Muscle of back (tissue), 11 donors: ENCODE results near the gene VARS1. TPM values are rescaled to one million over a fixed set of nuclear protein-coding genes. Genes with fewer than 3 reads are reported as not detected.

Source experiments
- DNase-seq, 3 donors: peaks; one replicate each; pipeline versions ENCODE4 v3.0.0 to v3.0.0-alpha.2; 2013
- polyA plus RNA-seq, 10 donors: library from polyadenylated mRNA; unstranded; fragments of 120-200 nt; gene quantifications; one replicate each; pipeline ENCODE4 v1.2.1, GENCODE V29; 2013; ENCODE audit not compliant: insufficient read length in 10 of 10

The VARS1 gene
- polyA plus RNA-seq, 10 donors = 42.0 to 63.0 (median 46.2) TPM

DNA sequence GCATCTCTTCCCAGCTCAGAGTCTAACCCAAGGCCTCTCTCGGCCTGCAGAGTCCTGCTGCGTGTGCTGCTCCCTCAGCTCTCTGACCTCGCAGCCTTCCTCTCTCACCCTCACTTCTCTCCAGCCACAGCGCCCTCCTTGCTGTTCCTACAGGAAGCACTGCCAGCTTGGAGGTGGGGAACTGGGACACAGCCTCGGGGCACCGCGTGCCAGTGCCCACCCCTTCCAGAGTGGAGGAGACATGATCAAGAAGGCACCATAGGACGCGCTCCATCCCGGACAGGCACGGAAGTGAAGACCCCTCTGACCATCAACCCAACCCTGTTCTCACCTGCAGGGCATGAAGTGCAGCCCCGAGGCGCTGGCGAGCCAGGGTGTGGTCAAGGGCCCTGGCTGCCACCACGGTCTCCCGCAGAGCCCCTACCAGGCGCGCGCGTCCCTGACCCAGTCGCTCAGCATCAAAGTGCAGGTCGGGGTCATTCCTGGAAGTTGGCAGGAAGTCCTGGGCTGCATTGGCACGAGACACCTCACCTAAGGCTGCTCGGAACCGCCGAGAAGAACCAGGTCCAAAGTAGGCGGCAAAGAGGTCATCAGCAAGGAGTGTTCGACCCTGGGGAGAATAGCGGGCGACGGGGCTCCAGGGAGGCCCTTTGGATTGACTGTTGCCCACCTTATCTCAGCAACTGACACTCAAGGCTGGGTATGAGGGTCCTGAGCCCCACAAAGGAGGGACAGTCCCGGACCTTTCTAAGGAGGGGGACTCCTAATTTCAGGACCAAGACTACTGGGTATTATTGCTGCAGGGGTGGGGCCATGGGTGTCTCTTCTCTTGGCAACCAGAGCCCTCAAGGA is 19.7 kb downstream of the VARS1 start:
- DNase-seq = no peak

DNA sequence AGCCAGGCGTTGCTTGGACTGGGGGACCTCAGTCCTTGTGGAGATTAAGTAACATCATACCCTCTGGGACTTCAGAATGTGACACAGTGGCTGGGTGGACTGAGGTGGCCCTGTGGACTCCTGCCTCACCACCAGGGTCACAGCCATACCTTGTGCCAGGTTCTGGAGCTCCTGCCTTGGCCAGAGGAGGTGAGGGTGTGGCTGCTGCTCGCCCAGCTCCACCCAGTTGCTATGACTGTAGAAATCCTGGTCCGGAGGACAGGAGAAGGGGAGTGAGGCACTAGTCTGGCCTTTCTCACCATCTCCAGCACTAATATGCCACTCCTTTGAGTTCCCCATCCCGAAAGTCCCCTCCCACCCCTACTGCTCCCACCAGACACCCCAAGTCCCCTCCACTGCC is 20.4 kb downstream of the VARS1 start:
- no peak for DNase-seq

DNA sequence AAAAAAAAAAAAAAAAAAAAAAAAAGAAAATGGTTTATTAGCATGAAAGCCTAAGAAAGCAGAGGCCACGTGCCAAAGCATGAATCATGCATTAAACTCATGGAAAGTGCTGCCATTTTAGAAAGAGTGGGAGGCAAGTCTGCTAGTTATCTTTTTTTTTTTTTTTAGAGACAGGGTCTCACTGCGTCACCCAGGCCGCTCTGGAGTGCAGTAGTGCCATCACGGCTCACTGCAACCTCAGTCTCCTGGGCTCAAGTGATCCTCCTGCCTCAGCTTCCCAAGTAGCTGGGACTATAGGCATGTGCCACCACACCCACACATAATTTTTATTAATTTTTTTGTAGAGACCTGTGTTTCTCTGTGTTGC is 23.6 kb downstream of the VARS1 start:
- no peak for DNase-seq

DNA sequence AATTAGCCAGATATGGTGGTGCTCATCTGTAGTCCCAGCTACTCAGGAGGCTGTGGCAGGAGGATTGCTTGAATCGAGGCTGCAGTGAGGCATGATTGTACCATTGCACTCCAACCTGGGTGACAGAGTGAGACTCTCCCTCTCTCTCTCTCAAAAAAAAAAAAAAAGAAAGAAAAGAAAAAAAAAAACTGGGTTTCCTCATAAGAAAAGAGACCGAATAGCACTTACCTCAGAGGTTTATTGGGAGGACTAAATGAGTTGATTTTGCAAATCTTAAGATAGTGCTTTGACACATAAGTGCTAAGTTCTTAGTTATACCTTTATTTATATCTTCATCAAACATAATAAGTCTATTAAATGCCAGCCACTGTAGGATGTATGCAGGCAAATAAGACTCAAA is 24.7 kb downstream of the VARS1 start:
- no peak for DNase-seq

DNA sequence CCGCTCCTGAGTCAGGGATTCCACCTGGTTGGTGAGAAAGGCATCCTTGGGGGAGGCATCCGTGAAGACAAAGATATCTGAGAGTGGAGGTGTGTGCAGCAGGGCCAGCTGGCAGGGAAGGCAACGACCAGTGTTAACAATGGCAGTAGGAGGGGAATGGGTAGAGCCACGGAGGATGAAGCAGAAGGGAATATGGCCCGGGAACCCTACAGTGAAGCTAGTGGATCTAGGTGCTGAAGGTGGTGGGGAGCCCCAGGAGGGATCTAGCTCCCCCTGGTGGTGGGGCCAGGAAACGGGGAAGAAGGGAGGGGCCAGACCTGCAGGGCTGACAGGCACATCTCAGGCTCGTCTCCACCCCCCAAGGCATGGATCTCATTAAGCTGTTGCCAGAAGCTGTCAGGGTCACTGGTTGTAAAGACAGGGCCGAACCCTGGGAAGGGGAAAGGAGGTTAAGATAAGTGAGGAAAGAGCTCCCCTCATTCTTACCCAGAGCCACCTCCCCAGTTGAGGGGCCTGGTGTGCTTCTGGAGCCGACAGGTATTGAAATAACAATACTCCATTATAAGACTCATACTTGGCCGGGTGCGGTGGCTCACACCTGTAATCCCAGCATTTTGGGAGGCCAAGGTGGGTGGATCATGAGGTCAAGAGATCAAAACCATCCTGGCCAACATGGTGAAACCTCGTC is 25.7 kb downstream of the VARS1 start:
- peak in 2 of 3 donors; percentile 23 to 45 for DNase-seq

DNA sequence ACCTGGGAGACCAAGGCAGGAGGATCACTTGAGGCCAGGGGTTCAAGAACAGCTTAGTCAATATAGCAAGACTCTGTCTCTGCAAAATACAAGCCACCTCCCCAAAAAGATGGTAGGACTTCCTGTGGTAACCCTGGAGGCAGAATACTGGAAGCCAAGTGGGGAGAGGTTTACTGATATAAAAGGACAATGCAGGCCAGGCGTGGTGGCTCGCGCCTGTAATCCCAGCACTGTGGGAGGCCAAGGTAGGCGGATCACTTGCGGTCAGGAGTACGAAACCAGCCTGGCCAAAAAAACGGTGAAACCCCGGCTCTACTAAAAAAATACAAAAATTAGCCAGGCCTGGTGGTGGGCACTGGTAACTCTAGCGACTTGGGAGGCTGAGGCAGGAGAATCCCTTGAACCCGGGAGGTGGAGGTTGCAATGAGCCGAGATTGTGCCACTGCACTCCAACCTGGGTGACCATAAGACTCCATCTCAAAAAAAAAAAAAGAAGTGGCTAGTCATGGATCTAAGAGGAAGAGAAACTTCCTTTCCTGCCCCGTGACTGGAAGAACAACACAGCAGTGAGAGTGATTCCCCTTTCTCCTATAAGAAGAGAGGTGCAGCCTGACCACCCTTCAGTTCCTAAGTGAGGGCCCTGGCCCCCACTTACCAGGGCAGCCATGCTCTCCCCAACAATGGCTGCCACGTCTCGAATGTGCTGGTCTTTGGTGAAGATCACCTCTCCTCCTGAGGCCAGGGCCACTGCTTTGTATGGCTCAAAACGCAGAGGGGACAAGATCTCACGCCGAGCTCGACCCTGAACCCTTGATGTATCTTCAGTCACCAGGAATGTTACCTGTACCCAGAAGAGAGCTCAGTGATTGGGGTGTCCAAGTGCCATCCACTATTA is 26.9 kb downstream of the VARS1 start:
- no peak for DNase-seq

DNA sequence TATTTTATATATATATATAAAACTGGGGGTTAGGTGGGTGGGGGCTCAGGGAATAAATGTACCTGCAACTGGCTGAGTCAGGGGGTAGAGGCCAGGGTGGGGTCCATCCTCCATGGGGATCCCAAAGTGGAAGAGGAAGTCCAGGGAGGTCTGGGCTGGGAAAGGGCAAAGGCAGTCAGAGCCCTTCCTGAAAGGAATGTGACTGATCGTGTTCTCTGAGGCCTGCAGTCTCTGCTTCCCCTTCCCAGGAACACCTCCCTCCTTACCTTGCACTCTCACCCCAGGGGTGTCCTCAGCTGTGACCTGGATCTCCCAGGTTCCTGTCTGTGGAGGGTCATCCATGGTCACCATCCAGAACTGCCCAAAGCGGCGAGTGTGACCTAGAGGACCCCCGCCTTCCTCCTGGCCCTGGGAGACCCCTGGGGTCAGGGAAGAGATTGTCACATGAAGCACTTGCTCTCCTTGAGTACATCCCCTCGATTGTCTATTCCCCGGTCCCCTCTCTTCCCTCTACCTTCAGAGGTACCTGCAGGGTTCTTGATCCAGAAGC is 28.4 kb downstream of the VARS1 start:
- DNase-seq = no peak

DNA sequence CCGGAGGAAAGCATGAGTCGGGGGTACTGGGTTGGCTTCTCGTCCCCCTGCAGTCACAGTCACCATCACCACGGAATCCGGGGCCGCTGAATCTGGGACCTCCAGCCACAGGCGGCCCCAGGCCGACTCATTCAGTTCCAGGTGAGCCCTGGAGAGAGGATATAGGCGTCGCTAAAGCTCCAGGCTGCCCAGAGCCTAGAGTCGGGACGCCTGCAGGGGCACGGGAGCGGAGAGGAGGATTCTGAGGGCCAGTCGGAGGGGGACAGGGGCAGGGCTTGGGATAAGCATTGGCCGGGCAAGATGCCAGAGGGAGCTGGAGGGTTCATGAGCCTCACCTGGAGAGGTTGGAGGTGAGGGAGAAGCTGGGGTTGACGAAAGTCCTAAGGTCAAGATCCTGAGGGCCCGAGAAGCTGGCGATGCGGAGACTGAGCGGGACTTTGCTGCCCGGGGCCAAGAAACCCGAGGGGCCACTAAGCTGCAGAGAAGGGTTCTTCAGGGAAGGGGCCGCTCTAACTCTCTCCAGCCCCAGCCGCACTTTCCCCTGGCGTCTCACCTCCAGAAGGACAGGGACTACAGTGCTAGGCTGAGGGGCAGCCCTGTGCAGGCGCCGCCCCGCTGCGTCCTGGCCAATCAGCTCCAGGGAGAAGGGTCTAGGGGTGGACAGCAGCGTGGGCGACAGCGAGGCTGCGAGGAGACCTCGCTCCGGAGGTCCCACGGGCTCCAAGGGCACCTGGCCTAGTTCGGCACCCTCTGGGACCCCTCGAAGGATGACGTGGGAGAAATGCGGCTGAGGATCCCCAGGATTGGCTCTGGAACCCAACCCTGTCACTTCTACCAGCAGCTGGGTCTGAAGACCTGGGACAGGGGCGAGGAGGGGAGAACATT is 29.4 kb downstream of the VARS1 start:
- DNase-seq = peak in 1 of 3 donors; percentile 34

DNA sequence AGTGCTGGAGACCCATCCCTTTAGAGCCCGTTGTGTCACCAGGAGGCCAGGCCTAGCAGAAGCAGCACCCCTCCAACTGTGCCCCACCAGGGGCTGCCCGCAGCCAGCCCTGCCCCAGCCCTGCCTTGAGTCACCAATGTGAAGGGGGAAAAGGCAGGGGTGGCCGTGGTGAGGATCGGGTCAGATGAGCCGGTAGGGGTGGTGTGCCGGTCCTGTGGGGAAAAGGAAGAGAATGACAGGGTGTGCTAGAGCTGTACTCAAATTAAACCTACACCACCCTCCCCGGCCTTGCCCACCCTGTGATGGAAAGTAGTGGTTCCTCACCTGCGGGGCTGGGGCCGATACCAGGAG is 30.0 kb downstream of the VARS1 start:
- no peak for DNase-seq

DNA sequence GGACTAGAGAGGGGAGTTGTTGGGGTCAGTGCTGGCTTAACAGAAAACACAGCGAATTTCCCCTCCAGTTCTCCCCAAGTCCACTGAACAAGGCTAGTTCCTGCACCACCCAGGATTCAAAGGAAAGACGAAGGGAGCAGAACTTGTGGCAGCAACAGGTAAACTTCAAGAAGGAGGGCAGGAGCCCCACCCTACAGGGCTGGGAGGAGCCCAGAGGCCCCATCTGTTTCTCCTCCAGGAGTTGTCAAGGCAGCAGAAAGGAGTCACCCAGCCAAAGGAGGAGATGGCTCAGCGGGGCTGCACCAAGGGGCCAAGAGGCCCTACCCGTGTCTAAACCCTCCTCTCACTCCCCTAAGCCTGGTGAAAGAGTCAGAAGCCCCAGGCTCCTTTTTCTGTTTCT is 31.4 kb downstream of the VARS1 start:
- no peak for DNase-seq

DNA sequence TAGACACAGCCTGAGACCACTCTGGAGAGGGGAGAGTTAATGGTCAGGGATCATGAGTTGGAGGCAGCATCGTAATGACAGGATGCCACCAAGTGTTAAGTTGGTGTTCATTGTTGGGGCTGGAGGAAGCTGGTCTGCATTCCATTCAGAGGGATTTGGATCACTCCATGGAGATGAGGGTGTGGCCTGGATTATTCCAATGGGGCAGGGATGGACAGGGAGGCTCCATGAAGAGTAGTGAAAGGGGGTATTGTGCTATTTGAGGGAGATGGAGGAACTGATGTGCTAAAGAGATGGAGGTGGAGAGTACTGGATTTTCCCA is 32.0 kb downstream of the VARS1 start:
- peak in 2 of 3 donors; percentile 26 to 48 for DNase-seq

DNA sequence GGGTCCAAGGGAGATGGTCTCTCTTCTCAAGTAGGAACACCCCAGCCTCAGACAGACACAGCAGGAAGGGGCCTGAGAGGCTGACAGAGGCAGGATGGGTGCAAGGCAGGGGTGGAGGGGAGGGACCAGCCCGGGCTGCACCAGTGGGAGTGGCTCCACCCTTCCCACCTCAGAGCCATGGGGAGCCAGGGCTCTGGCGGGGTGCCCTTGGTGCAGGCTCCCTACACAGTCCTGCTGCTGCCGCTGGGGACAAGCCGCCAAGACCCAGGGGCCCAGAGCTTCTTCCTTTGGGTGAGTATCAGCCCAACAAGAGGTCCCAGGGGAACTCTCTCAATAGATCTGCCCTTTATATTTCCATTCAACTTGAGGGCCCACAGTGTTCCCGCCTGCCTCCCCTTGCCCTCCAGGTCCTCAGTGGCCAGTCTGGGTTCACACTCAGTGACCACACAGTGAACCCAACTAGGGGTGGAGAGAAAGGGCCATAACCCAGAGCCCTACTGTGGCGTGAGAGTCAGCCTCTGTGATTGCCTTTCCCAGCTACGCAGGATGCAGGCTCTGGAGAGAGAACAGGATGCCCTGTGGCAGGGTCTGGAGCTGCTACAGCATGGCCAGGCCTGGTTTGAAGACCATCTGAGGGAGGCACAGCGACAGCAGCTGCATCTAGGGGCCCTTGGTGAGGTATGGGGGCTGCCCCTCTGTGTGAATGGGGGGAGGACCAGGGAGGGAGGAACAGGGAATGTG is 32.5 kb downstream of the VARS1 start:
- DNase-seq = no peak

DNA sequence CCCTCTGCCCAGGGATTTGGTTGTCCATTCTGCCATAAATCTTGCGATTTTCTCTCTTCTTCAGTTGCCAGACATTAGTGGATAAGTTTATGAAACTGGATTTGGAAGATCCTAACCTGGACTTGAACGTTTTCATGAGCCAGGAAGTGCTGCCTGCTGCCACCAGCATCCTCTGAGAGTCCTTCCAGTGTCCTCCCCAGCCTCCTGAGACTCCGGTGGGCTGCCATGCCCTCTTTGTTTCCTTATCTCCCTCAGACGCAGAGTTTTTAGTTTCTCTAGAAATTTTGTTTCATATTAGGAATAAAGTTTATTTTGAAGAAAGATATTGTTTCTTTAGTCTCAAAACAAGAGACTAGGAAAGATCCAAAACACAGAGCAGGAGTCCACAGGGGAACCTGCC is 33.2 kb downstream of the VARS1 start, which contains the start of gene SAPCD1:
SAPCD1 (plus strand) TSS at position 301 of the 400 bp plus-strand sequence. CDS start 399 bp downstream, outside the sequence.
- DNase-seq = no peak

DNA sequence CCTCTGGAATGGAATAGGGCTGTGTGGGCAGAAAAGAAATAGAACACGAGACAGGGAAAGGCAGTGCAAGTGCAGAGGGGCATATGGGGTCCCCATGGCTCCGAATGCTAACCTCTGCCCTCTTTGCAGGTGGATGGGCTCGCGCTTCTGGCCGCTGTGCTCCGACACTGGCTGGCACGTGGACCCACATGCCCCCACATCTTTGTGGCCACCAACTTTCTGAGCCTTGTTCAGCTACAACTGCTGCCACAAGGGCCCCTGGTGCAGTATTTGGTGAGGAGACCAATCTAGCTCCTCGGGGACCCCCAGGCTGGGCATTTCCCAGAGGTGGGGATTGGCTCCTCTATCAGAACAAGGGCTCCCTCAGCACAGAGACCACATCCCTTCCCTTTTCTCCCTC is 34.2 kb downstream of the VARS1 start:
- no peak for DNase-seq

DNA sequence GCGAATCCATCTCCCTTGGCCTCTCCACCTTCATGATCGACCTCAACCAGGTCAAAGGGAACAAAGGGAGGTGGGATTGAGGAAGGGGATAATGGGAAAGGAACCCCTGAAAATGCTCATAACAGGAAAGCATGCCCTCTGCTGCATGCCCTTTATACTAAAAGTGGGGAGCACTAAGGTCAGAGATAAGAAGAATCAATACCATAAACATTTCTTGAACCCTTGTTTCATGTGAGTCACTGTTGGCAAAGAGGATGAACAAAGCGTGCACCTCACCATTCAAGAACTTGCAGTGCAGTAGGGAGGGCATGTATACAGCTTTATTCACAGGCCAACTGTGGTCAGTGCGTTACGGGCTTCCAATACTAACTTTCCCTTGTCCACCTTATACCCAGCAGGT is 34.8 kb downstream of the VARS1 start:
- DNase-seq = no peak

DNA sequence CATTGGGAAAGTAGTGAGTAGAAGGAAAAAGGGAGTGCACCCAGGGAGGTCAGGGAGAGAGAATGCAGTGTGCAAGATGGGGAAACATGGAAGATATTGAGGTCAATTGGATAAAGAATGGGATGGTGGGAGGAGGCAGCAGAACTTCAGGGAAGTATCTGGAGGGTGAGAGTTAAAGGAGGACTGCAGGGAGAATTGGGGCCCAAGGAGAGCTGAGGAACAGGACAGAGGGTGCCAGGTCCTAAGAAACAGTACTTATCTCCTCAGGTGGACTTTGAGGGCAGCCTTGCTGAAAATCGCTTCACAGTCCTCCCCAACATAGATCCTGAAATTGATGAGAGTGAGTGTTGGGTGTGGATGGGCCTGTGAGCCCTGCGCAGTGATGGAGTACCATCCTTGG is 37.3 kb downstream of the VARS1 start:
- DNase-seq = no peak

DNA sequence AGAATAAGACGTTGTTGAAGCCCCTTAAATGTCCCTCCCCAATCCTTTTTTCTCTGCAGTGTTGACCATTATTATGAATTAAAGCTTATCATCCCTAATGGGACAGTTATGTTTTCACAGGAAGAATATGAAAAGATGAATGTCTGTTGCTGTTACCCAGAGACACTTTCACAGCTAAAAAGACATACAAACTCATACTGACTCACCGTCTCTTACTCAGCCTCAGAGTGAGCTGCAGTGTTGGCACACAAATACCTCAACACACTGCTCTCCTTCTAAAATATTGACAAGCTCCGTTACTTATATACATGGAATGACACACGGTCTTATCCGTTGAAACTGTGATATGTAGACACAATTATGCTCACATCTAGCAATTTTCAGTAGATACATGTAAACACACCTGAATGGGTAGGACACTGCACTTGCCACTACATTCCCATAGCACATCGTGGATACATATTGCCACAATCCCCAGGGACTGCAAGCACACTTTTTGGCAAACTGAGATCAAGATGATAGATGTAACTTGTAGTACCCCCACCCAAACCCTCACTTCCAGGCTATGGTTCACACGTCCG is 42.7 kb downstream of the VARS1 start:
- DNase-seq = no peak

DNA sequence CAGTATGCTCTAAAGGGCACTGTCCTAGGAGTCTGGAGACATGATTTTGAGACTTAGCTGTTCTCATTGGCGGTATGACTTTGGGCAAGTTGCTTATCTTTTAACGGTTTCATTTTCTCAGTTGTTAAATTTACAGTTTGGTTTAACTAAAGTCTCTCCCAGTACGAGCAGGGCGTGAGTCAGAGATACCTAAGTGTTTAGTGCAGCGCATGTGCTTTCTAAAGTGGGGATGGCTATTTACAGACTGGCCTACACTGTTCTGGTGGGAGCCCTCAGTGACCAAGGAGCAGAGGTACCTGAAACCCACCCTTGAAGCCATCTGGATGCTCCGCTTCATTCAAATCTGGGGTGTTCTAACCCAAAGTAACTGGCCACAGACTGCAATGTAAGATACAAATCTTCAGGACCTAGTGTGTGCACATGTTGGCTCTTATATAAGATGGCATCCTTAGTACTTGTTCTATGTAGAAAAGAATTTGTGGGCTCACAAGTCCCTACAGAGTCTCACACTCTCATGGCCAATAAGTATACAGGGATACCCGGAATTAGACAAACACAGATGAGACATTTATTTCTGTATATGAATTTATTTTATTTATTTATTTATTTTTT is 45.0 kb downstream of the VARS1 start:
- DNase-seq = no peak

DNA sequence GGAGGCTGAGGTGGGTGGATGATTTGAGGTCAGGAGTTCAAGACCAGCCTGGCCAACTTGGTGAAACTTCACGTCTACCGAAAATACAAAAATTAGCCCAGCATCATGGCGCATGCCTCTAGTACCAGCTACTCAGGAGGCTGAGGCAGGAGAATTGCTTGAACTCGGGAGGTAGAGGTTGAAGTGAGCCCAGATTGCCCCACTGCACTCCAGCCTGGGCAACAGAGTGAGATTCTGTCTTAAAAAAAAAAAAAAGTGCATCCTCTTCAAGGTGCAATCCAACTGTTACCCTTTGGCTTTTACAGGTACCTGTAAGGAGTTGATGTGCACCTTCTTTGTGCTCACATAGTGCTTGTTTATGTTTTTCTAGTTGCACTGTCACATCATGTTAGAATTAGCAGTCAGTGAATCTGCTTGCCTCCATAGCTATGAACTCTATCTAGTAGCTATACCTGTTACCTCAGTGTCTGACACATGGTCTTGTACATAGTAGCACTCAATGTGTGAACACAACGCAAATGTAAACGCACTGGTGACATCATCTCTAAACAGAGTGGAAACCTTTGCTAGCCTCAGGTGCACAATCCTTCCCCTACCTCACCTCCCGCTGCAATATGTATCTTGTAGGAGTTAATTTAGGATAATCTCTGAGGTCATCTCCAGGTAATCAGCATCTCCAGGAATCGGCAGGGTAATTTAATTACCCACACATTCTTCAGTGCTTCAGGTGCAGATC is 46.1 kb downstream of the VARS1 start:
- no peak for DNase-seq
